Tibial artery (tissue), 4 donors: ENCODE results near the gene CREB3L1.

ENCODE experiments used
- DNase-seq, 2 donors: peaks; one replicate each; pipeline ENCODE4 v3.0.0-alpha.2; 2019
- H3K27ac ChIP-seq, 2 donors: fragments of 200-600 bp; sonication (generic) in 1 of 2; 1 replicate in 1 of 2; 2 replicates in 1 of 2; pipeline ENCODE4 v1.5.1; 2018 to 2019; ENCODE audit warnings: mild to moderate bottlenecking in 1 of 2
- H3K27me3 ChIP-seq, 2 donors: fragments of 200-600 bp; sonication (generic) in 1 of 2; one replicate each; pipeline versions ENCODE4 v1.5.1 to v1.6.0; 2016 to 2019
- H3K36me3 ChIP-seq, 3 donors: fragments of 200-600 bp; sonication (generic) in 2 of 3; one replicate each; pipeline ENCODE4 v1.5.1; 2016 to 2019; ENCODE audit warnings: mild to moderate bottlenecking in 2 of 3
- H3K4me1 ChIP-seq, 4 donors: fragments of 200-600 bp; sonication (generic) in 2 of 4; 1 replicate in 3 of 4; 2 replicates in 1 of 4; pipeline ENCODE4 v1.5.1; 2016 to 2019
- H3K4me3 ChIP-seq, 2 donors: fragments of 200-600 bp; sonication (generic) in 1 of 2; 1 replicate in 1 of 2; 2 replicates in 1 of 2; pipeline ENCODE4 v1.5.1; 2018 to 2019; ENCODE audit warnings: mild to moderate bottlenecking in 2 of 2
- H3K9me3 ChIP-seq, 3 donors: fragments of 200-600 bp; sonication (generic) in 1 of 3; one replicate each; pipeline ENCODE4 v1.5.1; 2016 to 2019
- CTCF ChIP-seq, 2 experiments: fragments of 200-600 bp in 1 of 2; fragments of 450-650 bp in 1 of 2; IDR thresholded peaks; one replicate each; pipeline ENCODE4 v1.5.1; 2017 to 2019; ENCODE audit warnings: antibody characterized with exemption in 2 of 2, mild to moderate bottlenecking in 1 of 2, moderate library complexity in 1 of 2
- intact Hi-C: fragments of 100-400 bp; cut with DNase I; formaldehyde crosslinking; loops from one replicate; pipeline ENCODE4 v1.15.0; 2023; ENCODE audit warnings: low total_unique reads

The CREB3L1 gene

GRCh38 chr11:46338636-46338987, 61.1 kb downstream of the CREB3L1 start:
- no peak for TF ChIP-seq CTCF (IDR thresholded peaks at IDR 0.05)
- Histone ChIP-seq H3K4me3 (peak overlapping the region; percentile 1 to 22), H3K36me3 (no peaks in the 10 kb centered on the region), H3K27me3 (peaks cover 0 to 38% of the 10 kb centered on the region in 2 donors), H3K9me3 (no peaks in the 10 kb centered on the region), H3K27ac (no peak overlapping the region), H3K4me1 (peaks cover 0 to 13% (median 6%) of the 10 kb centered on the region in 4 donors)
- DNase-seq = no peak
- intact Hi-C loops = no loop called here

- Histone ChIP-seq H3K9me3 (no peaks in the 10 kb centered on the region), H3K27me3 (peaks cover 0 to 33% of the 10 kb centered on the region in 2 donors), H3K4me3 (peak overlapping the region; percentile 1 to 22), H3K36me3 (no peaks in the 10 kb centered on the region), H3K27ac (no peak overlapping the region), H3K4me1 (peaks cover 0 to 12% (median 5%) of the 10 kb centered on the region in 4 donors)
- intact Hi-C loops = no loop called here
- no peak for DNase-seq
- TF ChIP-seq CTCF (IDR thresholded peaks at IDR 0.05) = no peak
Measured at GRCh38 chr11:46338988-46339666, 61.7 kb downstream of the CREB3L1 start.

GRCh38 chr11:46339816-46340215, 62.4 kb downstream of the CREB3L1 start:
- Histone ChIP-seq H3K36me3 (no peaks in the 10 kb centered on the region), H3K27ac (no peak overlapping the region), H3K27me3 (peaks cover 0 to 26% of the 10 kb centered on the region in 2 donors), H3K9me3 (no peaks in the 10 kb centered on the region), H3K4me3 (no peak overlapping the region), H3K4me1 (peaks cover 0 to 12% (median 5%) of the 10 kb centered on the region in 4 donors)
- TF ChIP-seq CTCF (IDR thresholded peaks at IDR 0.05) = no peak
- DNase-seq = no peak
- intact Hi-C loops = no loop called here

- TF ChIP-seq CTCF (IDR thresholded peaks at IDR 0.05) = no peak
- no peak overlapping the region for H3K27ac ChIP-seq
- no peaks in the 10 kb centered on the region for H3K36me3 ChIP-seq
Measured at GRCh38 chr11:46341454-46341853, 64.0 kb downstream of the CREB3L1 start.

GRCh38 chr11:46342239-46342638, 64.8 kb downstream of the CREB3L1 start:
- no peak for DNase-seq
- H3K9me3 ChIP-seq = no peaks in the 10 kb centered on the region
- peaks cover 0 to 7% of the 10 kb centered on the region in 2 donors for H3K27me3 ChIP-seq
- no peaks in the 10 kb centered on the region for H3K36me3 ChIP-seq
- no peak for TF ChIP-seq CTCF (IDR thresholded peaks at IDR 0.05)
- H3K4me1 ChIP-seq = peaks cover 0 to 22% (median 8%) of the 10 kb centered on the region in 4 donors
- no peak overlapping the region for H3K27ac ChIP-seq
- H3K4me3 ChIP-seq = no peak overlapping the region
- intact Hi-C loops = no loop called here

More at GRCh38 chr11:46341454-46341853, 64.0 kb downstream of the CREB3L1 start:
- Histone ChIP-seq H3K27me3 (peaks cover 0 to 12% of the 10 kb centered on the region in 2 donors), H3K4me3 (no peak overlapping the region), H3K9me3 (no peaks in the 10 kb centered on the region), H3K4me1 (peaks cover 0 to 15% (median 6%) of the 10 kb centered on the region in 4 donors)
- intact Hi-C loops = no loop called here
- no peak for DNase-seq
